ENCODE measurements around the gene VDAC2.

- TF ChIP-seq YY1 (IDR thresholded peaks at IDR 0.05; ENCODE audit: insufficient read depth, insufficient read length) (no peak), ZNF274 (IDR thresholded peaks at IDR 0.05; ENCODE audit: low read depth, low read length) (no peak)
Measured at GRCh38 chr10:75203724-75204123, 6.9 kb upstream of the VDAC2 start.
